T follicular helper cell (primary cell): ENCODE data around the gene ATXN7L1.

Source experiments
- DNase-seq: peaks from one replicate; pipeline ENCODE4 v3.0.0-alpha.2; 2020; ENCODE audit warnings: low read depth
- total RNA-seq, 2 experiments: gene quantifications; one replicate each; lab custom pipeline; 2026; lab: John Stamatoyannopoulos, UW

ATXN7L1 gene, protein sequence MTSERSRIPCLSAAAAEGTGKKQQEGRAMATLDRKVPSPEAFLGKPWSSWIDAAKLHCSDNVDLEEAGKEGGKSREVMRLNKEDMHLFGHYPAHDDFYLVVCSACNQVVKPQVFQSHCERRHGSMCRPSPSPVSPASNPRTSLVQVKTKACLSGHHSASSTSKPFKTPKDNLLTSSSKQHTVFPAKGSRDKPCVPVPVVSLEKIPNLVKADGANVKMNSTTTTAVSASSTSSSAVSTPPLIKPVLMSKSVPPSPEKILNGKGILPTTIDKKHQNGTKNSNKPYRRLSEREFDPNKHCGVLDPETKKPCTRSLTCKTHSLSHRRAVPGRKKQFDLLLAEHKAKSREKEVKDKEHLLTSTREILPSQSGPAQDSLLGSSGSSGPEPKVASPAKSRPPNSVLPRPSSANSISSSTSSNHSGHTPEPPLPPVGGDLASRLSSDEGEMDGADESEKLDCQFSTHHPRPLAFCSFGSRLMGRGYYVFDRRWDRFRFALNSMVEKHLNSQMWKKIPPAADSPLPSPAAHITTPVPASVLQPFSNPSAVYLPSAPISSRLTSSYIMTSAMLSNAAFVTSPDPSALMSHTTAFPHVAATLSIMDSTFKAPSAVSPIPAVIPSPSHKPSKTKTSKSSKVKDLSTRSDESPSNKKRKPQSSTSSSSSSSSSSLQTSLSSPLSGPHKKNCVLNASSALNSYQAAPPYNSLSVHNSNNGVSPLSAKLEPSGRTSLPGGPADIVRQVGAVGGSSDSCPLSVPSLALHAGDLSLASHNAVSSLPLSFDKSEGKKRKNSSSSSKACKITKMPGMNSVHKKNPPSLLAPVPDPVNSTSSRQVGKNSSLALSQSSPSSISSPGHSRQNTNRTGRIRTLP
- 5.1 to 34.1 reads per million in 2 experiments for total RNA-seq

- DNase-seq = peak; percentile 89
These were observed at the start of gene ATXN7L1 for GRCh38 chr7:105876091-105876963. ATXN7L1 (minus strand) TSS chr7:105876599; CDS start chr7:105876558, 41 bp downstream.

- no peak for DNase-seq
These were observed 49.7 kb upstream of the ATXN7L1 start for GRCh38 chr7:105926131-105926530.

GRCh38 chr7:105924945-105925344, 48.5 kb upstream of the ATXN7L1 start:
- no peak for DNase-seq

GRCh38 chr7:105920766-105921165, 44.4 kb upstream of the ATXN7L1 start:
- DNase-seq = no peak

GRCh38 chr7:105917659-105918058, 41.3 kb upstream of the ATXN7L1 start:
- no peak for DNase-seq

- DNase-seq = no peak
These were observed 40.2 kb upstream of the ATXN7L1 start for GRCh38 chr7:105916603-105917002.

DNA sequence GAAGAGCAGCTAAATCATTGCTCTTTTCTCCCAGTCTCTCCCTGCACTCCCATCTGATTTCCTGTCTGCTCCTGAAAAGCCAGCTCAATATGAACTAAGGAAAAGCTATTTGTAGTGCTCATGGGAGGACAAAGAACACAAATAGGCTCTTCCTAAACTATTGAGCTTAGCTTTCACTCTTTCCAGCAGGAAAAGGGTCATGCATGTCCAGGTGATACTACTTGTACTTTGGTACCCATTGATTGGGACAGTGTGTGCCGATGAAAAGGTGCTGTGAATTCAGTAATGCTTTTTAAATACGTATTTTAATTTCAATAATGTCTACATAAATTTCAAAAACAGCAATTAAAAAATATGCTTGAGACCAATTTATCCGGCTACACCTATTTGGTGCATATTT, 37.5 kb upstream of the ATXN7L1 start:
- DNase-seq = no peak

- no peak for DNase-seq
These were observed 35.7 kb upstream of the ATXN7L1 start for GRCh38 chr7:105911961-105912575.

GRCh38 chr7:105910172-105910571, 33.8 kb upstream of the ATXN7L1 start:
- no peak for DNase-seq

DNA sequence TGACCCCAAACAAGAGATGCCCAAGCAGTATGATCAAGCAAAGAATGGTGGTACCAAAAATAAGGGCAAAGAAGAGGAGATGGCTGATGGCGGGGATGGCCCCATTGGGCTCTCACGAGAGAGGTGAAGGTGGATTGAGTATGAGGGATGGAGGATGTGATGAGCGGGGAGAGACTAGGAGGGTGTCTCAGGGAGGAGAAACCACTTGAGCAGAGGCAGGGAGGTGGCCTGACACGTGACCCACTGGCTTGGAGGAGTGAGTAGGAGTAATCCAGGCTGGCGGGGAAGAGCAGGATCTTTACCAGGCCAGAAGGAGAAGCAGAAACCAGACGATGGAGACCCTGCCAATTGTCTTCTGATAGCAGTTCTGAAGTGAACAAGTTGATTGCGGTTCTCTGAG, 33.3 kb upstream of the ATXN7L1 start:
- no peak for DNase-seq

DNA sequence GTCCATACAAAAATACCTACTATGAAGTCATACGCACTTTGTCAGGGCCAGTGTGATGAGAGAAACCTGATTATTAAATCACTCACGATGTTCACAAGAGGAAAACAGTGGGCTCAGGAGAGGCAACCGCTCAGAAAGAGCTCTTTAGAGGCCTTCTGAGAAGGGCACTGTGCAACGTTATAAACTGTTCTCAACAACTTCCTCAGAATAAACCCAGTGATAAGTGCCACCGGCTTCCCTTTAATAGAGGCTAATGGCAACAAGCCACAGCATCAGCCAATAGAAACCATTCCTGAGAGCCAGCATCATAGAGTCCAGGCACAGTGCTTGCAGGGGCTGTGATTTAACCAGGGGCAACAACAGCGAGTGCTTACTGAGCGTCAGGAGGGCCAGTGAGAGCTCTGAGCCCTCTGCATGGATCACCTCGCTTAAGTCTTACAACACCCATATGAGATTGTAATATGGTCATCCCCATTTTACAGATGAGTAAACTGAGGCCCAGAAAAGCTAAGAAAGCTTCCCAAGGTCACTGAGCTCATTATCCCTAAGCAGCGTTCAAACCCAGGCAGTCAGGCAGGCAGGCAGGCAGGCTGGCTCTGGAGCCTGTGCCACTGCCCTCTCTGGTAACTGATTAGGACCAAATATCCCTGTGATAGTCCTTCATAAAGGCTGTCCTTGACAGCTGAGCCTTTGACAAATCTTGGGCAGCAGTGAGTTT, 30.9 kb upstream of the ATXN7L1 start:
- no peak for DNase-seq

- DNase-seq = no peak
These were observed 30.3 kb upstream of the ATXN7L1 start for GRCh38 chr7:105906695-105907094.

GRCh38 chr7:105905910-105906568, 29.6 kb upstream of the ATXN7L1 start:
- no peak for DNase-seq

- DNase-seq = no peak
These were observed 29.0 kb upstream of the ATXN7L1 start for GRCh38 chr7:105905209-105905909.

- no peak for DNase-seq
These were observed 27.7 kb upstream of the ATXN7L1 start for GRCh38 chr7:105904064-105904463.

DNA sequence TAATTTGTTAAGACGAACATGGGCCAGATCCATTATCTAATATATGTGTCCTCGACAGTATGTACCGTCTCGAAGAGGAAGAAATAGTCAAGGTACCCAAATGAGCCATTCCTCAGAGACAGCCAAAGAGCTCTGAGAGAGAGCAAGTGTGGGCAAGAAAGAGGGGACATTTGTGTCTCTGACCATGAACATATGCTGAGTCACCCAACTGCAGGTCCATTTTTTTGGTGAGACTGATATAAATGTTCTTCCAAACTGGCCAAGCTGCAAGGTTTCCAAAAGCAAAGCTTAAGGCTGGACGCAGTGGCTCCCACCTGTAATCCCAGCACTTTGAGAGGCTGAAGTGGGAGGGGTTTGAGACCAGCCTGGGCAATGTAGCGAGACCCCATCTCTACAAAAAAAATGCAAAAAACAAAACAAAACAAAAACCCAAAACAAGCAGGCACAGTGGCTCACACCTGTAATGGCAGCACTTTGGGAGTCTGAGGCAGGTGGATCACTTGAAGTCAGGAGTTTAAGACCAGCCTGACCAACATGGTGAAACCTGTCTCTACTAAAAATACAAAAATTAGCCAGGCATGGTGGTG, 26.0 kb upstream of the ATXN7L1 start:
- no peak for DNase-seq

GRCh38 chr7:105897999-105898398, 21.6 kb upstream of the ATXN7L1 start:
- DNase-seq = no peak

DNA sequence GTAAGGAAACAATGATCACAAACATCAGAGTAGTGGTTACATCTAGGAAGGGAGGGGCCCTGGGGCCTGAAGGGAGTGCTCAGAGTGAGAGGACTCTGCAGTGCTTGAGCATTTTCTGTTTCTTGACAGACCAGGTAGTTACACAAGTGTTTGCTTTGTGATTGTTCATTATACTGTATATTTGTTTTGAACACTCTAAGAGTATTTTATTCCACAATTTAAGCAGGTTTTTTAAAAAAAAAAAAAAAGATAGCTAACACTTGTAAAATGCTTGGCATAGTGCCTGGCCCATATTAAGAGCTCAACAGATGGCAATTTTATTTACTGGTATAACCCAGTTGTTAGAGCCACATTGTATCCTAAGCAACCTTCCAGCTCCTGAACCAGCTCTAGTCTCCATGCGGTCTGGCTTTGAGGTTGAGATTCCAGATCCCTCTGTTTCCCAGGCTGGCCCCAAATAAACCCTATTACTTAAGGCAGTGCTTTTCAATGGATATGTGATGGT, 20.1 kb upstream of the ATXN7L1 start:
- DNase-seq = no peak

DNA sequence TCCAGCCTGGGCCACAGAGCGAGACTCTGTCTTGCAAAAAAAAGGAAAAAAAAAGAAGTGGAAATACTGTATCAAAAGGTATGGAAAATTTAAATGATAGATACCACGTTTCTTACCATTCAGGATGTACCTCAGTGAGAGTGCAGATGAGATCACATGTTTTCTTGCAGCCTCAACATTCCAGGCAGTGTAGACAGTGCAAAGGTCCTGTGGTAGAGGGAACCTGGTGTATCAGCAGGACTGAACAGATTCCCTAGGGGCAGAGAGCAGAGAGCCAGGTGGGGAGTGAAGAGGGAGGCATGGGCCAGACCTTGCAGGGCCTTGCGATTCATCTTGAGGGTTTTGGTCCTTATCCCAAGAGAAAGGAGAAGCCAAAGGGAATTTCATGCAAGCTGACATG, 17.7 kb upstream of the ATXN7L1 start:
- no peak for DNase-seq
